ENCODE results near the gene MYO1F. TPM values are rescaled to one million over a fixed set of nuclear protein-coding genes. Genes with fewer than 3 reads are reported as not detected.

The MYO1F gene
- total and polyA plus RNA-seq, 2 of the 13 experiments (the other 11 are each of a cell fraction or from before 2014, with no cell fraction given): 0.09 to 0.13 TPM

GRCh38 chr19:8499048-8499833, 78.0 kb downstream of the MYO1F start (continued):
- TF ChIP-seq NONO (IDR thresholded peaks at IDR 0.05) (no peak), NONO (CRISPR knock-in tag; conservative IDR thresholded peaks at IDR 0.05) (no peak), GPN1 (CRISPR knock-in tag; IDR thresholded peaks at IDR 0.05; ENCODE audit: borderline replicate concordance) (no peak)

- Histone ChIP-seq H2AFZ (ENCODE audit: low read length) (no peak overlapping the region), H3K4me2 (ENCODE audit: low read depth, low read length) (no peak overlapping the region), H3K36me3 (replicated peaks in 1 of 2; ENCODE audit: control insufficient read depth in 1 of 2, insufficient read depth in 2 of 2, low read length in 2 of 2) (no peaks in the 10 kb centered on the region), H3K9me3 (ENCODE audit: low read length) (no peaks in the 10 kb centered on the region), H3K27me3 (ENCODE audit: control insufficient read depth in 1 of 2, insufficient read depth in 2 of 2, low read length in 2 of 2) (peaks cover 2 to 28% of the 10 kb centered on the region in 2 experiments; a peak in 3 of 5 replicates), H3K79me2 (ENCODE audit: insufficient read depth, low read length) (no peaks in the 10 kb centered on the region), H3K27ac (ENCODE audit: extremely low read length, insufficient read depth, low read length) (no peak overlapping the region), H3K9ac (ENCODE audit: insufficient read depth, low read depth, low read length) (no peak overlapping the region), H3K4me3 (replicated peaks in 1 of 3; ENCODE audit: insufficient read depth in 1 of 3, low read depth in 2 of 3, low read length in 3 of 3) (no peak overlapping the region), H3K4me1 (ENCODE audit: insufficient read depth, low read length) (peaks cover 35% of the 10 kb centered on the region), H4K20me1 (ENCODE audit: insufficient read depth, low read length) (no peaks in the 10 kb centered on the region)
- DNase-seq (ENCODE audit: low spot score) (no peak), ATAC-seq (no peak), FAIRE-seq (no peak)
- TF ChIP-seq NBN (conservative IDR thresholded peaks at IDR 0.05): no peak
- TF ChIP-seq ZMYM3 (CRISPR knock-in tag; IDR thresholded peaks at IDR 0.05): no peak
- no peak for TF ChIP-seq KAT2B (IDR thresholded peaks at IDR 0.05; ENCODE audit: borderline replicate concordance, low read depth, low read length)
- no peak for TF ChIP-seq POLR2G (IDR thresholded peaks at IDR 0.05; ENCODE audit: low read depth, low read length)
- TF ChIP-seq HDAC6 (IDR thresholded peaks at IDR 0.05; ENCODE audit: low read depth, low read length): no peak
- no peak for TF ChIP-seq ZMAT5 (CRISPR knock-in tag; IDR thresholded peaks at IDR 0.05; ENCODE audit: borderline replicate concordance, low read depth)
- ChIA-PET CTCF (ENCODE audit: low intra/inter-chr PET ratio, low total read pairs) (no interaction called here), POLR2A (no interaction called here)
- intact Hi-C loops (cut with micrococcal nuclease; ENCODE audit: unreplicated experiment): no loop called here
- WGBS (ENCODE audit: low lambda C conversion rate): 59% methylated on average over 10 of the region's 22 CpGs
- no TSS peak for BruUV-seq (replicated peaks)
- in situ Hi-C loops (cut with HindIII; ENCODE audit: extremely low pct_ligation_motif_present, low pct_unique_long_range_greater_than_20kb): no loop called here
Measured at GRCh38 chr19:8498295-8498694, 78.9 kb downstream of the MYO1F start.

All from HepG2 (cell line).